ENCODE data around the gene CYLD.

CYLD gene

GRCh38 chr16:50741781-50742575 lies at the start of gene CYLD:
Gene CYLD (plus strand): TSS chr16:50742086. CDS start chr16:50749699, 7,613 bp downstream.
- peak; percentile 99 to 100 for DNase-seq (ENCODE audit: low read depth in 2 of 2)

DNA sequence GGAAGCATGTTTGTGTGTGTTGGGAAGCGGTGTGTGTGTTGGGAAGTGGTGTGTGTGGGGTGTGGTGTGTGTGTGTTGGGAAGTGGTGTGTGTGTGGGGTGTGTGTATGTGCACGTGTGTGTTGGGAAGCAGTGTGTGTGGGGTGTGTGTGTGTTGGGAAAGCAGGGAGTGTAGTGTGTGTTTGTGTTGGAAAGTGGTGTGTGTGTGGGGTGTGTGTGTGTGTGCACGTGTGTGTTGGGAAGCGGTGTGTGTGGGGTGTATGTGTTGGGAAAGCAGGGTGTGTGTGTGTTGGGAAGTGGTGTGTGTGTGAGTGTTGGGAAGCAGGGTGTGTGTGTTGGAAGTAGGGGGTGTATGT lies 49.3 kb upstream of the CYLD start:
- no peak for DNase-seq (ENCODE audit: low read depth in 2 of 2)

DNA sequence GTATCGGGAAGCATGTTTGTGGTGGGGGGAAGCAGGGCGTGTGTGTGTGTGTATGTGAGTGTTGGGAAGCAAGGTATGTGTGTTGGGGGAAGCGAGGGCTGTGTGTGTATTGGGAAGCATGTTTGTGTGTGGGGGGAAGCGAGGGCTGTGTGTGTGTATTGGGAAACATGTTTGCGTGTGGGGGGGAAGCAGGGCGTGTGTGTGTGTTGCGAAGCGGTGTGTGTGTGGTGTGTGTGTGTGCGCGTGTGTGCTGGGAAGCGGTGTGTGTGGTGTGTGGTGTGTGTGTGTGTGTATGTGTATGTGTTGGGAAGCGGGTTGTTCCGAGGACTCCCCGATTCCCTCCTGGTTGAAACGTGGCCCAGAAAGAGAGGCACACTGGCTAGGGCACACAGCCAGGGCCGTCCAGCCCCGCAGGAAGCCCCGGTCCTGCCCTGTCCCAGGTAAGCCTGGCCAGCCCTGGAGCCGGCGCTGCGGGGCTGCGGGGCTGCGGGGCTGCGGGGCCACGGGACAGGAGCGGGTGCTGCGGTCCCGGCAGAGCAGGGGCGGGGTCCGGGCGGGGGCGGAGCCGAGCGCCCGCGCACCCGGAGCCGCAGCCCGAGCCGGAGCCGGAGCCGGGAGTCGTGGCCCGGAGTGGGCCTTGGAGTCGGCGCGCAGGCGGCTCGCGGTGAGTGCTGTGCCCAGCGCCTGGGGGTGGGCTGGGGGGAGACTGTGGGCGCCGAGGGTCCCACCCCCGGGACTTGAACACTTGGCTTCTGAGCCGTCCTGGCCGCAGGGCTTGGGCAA lies 48.7 kb upstream of the CYLD start, which contains the start of gene NOD2:
Gene NOD2, plus strand, starts transcription at position 608 of the 783 bp plus-strand sequence. CDS start 5,890 bp downstream, outside the sequence.
- no peak for DNase-seq (ENCODE audit: low read depth in 2 of 2)

GRCh38 chr16:50694206-50694605 lies 47.7 kb upstream of the CYLD start:
- no peak for DNase-seq (ENCODE audit: low read depth in 2 of 2)

DNA sequence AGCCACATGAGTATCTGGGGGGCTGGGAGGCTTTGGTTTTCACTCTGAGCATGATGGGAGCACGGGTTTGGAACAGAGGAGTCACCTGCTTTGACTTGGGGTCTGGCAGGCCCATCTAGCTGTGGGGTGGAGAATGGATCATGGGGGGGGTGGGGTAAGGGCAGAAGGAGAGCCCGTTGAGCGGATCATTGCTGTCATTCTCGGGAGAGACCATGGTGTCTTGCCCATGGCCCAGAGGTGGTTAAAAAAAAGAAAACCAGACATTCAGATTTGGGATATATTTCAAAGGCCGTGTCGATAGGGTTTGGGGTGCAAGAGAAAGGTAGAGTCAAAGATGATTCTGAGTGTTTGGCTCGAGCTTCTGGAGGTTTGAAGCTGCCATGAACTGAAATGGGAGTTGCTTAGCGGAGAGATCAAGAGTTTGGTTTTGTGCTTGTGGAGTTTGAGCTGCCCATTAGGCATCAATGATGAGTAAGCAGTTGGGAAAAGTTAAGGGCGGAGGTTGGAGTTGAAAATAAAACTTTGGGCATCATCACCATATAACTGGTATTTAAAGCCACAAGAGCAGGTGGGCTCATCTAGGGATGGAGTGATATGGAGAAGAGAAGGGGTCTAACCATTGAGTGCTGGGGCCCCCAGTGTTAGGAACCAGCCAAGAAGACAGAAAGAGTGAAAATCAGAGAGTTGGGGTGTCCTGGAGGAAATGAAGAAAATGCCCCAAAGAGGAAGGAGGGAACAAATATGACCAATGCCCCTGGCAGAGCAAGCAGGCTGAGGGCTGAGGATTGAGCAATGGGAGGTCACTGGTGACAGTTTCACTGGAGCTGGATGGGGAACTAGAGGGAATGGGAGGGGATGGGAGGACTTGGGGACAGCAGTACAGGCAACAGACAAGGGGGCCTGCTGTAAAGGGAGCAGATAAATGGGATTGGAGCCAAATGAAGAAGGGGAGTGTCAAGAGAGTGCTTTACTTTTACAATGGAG lies 46.6 kb upstream of the CYLD start:
- DNase-seq (ENCODE audit: low read depth in 2 of 2): no peak

DNA sequence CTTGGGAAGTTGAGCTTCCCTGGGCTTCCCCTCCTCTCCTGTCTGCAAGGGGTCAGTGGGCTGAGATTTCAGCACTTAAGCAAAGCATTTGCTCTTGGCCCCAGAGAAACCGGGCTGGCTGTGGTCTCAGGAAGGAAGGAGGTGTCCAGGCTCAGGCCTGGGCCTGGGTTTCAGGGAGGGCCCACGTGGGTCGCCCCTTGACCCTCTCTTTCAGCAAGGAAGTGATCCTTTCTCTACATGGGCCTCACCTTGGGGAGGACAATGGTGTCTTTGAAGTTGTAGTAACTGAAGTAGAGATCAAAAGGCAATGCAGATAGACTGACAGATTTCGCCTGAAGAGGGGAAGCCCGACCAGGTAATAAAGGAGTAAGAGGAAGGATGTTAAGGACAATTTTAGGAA lies 45.8 kb upstream of the CYLD start:
- DNase-seq (ENCODE audit: low read depth in 2 of 2): no peak

- peak in 1 of 2 donors; percentile 55 for DNase-seq (ENCODE audit: low read depth in 2 of 2)
These were observed 45.1 kb upstream of the CYLD start for GRCh38 chr16:50696575-50697420.

GRCh38 chr16:50697421-50697715 lies 44.5 kb upstream of the CYLD start:
- DNase-seq (ENCODE audit: low read depth in 2 of 2): no peak

DNA sequence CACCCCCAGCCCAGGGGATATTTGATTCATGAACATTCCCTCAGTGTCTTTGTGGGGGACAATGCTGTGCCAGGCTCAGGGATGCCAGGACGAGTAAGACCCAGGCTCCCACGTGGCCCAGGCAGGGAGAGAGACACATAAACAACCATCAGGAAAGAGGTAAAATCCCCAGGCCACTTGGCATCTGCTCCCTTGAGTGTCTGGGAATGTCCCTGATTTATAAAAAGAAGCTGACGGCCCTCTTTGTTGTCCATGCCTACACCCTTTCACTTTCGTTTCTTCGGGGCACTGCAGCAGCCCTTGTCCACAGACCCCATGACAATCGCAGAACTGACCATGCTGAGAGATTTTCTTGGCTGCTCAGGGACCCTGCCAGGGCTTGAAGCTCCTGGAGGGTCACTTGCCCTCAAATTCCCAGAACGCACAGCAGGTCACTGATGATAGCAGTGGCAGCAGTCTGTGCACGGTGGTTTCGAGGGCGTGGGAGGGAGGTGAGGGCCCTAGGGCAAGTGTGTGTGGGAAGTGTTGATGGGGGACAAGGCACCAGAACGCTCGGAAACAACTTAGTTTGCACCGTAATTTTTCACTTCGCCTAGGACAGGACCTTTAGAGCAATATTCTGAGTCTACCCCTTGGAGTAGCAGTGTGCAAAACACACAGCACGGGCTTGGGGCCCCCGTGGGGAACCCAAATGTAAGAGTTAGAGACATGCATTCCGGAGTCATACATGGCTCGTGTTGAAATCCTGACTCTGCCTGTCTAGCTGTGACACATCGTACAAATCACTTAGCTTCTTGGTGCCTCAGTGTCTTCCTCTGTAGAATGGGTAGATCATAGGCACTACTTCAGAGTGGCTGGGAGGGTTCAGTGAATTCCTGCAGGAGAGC lies 43.8 kb upstream of the CYLD start:
- DNase-seq (ENCODE audit: low read depth in 2 of 2): peak in 1 of 2 donors; percentile 56

DNA sequence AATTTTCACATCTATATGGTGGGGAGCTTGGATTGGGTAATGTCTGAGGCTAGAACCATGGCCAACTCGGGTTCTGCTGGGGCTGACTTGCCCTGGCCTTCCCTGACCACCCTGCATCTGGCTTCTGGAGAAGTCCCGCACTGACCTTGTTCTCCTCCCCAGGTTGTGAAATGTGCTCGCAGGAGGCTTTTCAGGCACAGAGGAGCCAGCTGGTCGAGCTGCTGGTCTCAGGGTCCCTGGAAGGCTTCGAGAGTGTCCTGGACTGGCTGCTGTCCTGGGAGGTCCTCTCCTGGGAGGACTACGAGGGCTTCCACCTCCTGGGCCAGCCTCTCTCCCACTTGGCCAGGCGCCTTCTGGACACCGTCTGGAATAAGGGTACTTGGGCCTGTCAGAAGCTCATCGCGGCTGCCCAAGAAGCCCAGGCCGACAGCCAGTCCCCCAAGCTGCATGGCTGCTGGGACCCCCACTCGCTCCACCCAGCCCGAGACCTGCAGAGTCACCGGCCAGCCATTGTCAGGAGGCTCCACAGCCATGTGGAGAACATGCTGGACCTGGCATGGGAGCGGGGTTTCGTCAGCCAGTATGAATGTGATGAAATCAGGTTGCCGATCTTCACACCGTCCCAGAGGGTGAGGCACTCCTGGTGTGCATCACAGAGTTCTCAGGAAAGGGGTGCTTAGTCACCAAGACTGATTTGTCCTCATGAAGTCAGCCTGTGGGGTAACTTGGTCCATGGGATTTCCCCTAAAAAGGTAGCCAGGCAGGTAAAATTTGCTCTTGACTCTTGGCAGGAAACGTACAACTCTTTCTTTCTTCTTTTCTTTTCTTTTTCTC lies 42.3 kb upstream of the CYLD start:
- DNase-seq (ENCODE audit: low read depth in 2 of 2): peak; percentile 68 to 74

DNA sequence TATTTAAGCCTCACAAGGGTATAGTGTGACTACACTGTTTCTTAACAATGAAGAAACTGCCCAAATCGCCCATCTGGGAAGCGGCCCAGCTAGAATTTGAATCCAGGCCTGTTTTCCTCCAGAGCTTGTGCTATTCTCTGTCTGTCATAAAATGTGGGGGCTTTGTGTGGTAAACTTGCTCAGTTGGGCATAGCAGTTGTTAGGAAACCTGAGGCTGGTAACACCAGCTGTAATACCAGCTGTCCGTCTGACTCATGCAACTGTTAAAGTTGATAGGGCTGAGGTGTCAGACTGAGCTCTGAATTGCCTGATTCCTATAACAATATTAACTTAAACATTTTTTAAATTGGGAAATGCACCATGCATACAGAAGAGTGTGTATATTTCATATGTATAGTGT lies 39.2 kb upstream of the CYLD start:
- no peak for DNase-seq (ENCODE audit: low read depth in 2 of 2)

- no peak for DNase-seq (ENCODE audit: low read depth in 2 of 2)
These were observed 37.6 kb upstream of the CYLD start for GRCh38 chr16:50704245-50704644.

DNA sequence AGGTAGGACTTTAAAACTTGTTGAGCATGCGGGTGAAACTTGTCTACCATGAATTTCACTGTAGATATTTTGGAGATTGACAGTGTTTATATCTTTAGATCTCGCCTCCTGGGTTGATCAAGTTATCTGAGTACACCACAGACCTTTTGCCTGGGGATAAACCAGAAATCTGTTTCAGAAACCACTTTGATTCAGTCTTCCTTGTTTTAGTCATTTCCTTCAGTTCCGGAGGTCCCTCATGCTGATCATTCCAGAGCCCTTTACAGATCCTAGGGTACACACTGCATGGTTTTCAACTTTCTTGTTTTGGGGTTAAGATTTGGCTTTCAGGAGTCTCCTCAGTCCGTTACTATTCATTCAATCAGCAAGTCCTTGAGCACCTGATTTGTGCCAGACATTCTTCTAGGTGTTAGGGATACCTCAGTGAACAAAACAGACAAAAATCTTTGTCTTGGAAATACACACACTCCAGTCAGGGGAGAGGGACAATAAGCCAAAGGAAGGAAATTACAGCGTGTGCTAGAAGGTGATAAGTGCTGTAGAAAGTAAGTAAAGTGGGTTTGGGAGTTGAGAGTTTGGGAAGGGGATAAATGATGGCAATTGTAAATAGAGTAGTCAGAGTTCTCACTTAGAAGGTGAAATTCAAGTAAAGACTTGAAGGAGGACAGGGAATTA lies 36.3 kb upstream of the CYLD start:
- no peak for DNase-seq (ENCODE audit: low read depth in 2 of 2)

GRCh38 chr16:50706250-50706649 lies 35.6 kb upstream of the CYLD start:
- no peak for DNase-seq (ENCODE audit: low read depth in 2 of 2)

DNA sequence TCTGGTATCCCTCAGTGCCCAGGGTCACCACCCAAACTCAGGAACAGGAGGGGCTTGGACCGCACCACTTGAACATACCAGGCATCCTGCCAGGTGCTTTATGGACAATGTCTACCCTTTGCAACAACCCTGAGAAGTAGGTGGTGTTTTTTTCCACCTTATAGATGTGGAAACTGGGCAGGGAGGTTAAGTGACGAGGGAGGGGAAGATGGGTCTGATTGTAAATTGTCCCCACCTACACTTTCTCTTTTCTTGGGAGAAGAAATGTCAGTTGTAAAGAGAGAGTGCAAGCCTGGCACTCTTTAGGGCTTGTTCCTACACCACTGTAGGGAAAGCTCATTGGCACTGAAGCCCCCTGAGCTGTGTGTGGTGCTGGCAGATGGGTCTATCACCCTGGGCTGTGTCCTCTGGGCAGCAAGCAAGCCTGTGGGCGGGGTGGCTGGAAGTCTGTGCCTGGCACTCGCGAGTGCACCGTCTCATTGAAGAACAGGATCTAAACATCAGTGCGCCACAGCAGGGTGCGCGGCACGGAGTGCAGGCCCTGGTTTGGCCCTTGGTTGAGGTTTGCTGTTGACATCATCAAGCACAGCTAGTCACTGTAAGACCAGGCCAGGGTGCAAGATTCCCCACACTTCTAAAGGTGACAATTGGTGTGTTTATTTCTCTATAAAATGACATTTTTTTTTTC lies 33.4 kb upstream of the CYLD start:
- no peak for DNase-seq (ENCODE audit: low read depth in 2 of 2)

GRCh38 chr16:50709061-50709684 lies 32.7 kb upstream of the CYLD start:
- no peak for DNase-seq (ENCODE audit: low read depth in 2 of 2)

GRCh38 chr16:50709980-50710379 lies 31.9 kb upstream of the CYLD start:
- DNase-seq (ENCODE audit: low read depth in 2 of 2): no peak

GRCh38 chr16:50711040-50711439 lies 30.8 kb upstream of the CYLD start:
- DNase-seq (ENCODE audit: low read depth in 2 of 2): no peak

Measured in stimulated activated CD4-positive, alpha-beta T cell treated with anti-CD3 and anti-CD28 coated beads, Interleukin-15, amount 100 ng/mL, for 48 hours (primary cell).